NCI-H1105 (cell line): ENCODE results near the gene PLCB3.

Experiments
- DNase-seq: peaks from one replicate; lab custom pipeline; 2025; lab: John Stamatoyannopoulos, UW

The PLCB3 gene

DNA sequence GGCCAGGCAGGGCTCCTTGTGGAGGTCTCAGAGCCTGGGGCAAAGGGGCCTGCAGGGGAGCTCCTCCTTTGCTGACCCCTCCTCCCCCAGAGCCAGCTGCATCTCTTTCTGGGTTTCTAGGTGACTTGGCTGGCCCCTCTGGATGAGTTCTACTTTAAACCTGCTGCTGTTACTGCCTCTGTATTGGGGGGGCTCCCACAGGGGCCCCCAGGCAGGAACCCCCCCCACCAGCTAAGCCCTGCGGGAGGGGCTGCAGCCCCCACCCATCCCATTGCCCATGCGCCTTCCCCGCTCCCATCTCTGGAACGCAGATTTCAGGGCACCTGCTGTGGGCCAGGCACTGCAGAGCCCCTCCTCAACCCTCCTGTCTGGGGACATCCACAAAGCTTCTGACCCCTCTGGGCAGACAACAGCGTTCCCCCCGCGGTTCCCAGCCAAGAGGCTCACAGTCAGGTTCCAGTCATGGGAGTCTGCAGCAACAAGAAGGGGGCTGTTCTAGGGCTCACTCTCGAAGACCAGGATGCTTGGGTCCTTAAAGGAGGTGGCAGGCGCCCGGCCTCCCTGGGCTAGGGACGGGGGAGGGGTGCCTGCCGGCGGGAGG, 815 bp upstream of the PLCB3 start:
- DNase-seq = no peak

DNA sequence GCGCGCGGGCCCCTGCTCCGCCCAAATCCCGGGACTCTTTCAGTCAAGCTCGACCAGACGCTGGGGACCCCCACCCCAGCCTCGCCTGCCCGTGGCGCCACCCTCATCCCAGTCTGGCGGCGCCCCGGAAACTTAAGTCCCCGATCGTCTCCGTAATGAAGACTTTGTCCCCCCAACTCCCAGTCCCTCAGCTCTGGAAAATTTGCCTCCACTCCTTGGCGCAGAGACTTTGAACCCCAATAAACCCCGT, 348 bp downstream of the PLCB3 start:
- DNase-seq = no peak

DNA sequence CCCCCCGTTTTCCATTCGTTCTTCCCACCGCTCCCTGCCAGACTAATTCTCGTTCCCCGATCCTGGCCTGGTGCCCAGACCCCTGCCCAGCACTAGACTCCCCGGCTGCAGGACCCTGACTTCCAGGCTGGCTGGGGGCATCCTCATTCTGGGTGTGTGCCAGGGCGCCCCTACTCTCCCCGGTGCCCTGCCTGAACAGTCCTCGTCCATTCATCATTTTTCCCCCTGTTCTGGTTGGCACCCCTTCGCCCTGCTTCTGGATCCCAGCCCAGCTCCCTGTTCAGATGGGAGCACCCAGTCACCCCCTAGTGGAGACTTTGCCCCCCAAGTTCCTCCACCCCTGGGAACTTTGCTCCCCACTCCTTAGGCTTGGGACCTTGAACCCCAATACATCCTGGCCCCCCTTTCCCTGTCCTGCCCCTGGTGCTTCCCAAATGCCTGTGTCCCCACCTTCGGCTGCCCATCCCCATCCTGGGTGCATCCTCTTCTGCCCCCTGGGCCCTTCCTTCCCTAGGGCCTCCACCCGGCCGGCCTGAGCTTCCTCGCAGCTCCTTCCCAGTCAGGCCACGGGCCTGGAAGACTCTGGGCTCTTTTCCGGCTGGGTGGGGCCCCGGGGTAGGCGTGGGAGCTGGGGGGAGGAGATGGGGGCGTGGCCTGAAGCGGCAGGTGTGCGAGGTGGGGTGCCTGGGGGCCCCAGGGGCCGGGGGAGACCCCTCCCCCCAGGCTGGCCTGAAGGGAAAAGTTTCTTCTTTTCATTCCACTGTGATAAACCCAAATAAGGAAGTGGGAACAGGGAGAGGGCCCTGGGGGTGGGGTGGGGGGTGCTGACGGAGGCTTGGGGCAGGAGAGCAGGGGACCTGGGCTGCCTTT, 908 bp downstream of the PLCB3 start:
- DNase-seq = peak; percentile 43

DNA sequence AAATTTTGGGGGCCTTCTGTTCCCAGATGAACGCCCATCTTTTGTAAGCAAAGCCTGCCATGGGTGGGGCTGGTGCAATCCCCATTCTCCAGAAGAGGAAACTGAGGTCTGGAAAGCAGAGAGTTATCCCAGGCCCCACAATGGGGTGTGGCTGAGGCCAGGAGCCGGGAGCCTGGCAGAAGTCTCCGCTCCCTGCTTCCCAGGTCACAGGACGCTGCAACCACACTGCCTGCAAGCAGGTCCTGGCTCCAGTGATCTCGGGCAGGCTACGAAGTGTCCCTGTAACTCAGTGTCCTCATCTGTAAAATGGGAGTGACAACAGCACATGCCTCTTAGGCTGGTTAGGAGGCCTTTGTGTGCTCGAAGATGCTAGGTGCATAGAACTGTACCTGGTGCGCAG, 1.7 kb downstream of the PLCB3 start:
- DNase-seq = no peak

DNA sequence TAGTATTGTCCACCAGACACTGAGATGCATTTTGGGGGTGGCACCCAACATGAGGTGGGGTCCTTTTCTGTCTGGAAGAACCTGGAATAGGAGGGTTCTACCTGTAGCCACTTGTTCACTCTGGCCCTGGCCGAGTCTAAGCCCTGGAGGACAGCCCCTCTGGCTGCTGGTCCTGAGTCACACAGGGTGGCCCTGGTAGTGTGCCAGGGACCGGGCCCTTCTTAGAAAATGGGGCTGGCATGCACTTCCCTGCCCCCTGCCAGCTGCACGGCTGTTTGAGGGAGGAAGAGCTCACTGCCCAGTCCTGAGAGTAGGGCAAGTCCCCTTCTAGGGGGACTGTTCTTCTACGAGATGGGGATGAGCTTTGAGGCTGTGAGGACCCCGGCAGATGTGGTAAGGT, 2.2 kb downstream of the PLCB3 start:
- no peak for DNase-seq

DNA sequence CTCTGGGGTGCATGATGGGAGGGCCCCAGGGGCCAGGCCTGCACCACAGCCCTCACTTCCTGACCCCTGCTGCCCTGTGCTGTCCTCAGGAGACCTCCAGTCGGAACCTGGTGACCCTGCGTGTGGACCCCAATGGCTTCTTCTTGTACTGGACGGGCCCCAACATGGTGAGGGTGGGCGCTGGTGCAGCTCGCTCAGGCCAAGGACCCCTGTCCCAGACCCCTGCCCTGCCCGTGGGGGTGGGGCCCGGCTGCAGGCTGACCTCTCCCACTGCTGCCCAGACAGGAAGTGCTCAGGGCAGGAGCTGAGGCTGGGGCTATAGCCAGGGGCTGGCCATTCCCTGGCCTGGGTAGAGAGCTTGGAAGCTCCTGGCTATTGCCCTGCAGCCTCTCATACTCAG, 3.0 kb downstream of the PLCB3 start:
- DNase-seq = no peak

DNA sequence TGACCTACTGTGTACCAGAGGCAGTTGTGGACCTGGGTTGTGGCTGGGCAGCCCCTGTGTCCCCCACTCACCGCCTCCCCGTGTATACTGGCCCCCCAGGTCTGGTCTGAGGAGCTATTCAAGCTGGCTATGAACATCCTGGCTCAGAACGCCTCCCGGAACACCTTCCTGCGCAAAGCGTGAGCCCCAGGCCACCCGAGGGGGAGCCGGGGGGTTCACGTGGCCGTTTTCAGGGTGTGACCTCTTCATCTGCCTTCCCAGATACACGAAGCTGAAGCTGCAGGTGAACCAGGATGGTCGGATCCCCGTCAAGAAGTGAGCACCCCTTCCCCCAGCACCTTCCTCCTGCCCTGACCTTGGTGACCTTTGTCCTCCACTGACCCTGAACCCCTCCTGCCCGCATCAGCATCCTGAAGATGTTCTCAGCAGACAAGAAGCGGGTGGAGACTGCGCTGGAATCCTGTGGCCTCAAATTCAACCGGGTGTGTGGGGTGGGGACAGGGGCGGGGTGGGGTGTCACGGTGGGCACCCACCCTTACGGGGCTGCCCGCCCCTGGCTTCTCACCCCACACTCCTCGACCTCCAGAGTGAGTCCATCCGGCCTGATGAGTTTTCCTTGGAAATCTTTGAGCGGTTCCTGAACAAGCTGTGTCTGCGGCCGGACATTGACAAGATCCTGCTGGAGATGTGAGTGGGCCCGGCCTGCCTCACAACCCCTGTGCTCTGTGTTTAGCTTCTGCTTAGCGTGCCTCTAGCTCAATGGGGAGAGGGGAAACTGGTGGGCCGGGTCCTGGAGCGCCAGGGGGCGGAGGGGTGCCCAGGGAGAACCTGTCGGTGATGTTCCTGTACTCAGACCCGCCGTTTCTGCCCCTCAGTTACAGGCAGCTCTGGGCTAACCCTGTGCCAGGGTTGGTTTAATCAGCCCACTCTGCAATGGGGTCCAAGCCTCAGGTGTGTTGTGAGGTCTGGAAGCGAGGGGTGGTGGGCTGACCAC, 4.1 kb downstream of the PLCB3 start:
- DNase-seq = no peak

DNA sequence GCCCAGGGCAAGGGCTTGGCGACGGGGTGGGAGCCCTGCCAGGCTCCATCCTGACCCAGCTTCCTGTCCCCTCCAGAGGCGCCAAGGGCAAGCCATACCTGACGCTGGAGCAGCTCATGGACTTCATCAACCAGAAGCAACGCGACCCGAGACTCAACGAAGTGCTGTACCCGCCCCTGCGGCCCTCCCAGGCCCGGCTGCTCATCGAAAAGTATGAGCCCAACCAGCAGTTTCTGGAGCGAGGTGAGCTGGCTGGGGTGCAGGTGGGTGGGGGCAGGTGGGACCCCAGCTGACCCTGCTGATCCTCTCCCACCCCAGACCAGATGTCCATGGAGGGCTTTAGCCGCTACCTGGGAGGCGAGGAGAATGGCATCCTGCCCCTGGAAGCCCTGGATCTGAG, 5.0 kb downstream of the PLCB3 start:
- no peak for DNase-seq

DNA sequence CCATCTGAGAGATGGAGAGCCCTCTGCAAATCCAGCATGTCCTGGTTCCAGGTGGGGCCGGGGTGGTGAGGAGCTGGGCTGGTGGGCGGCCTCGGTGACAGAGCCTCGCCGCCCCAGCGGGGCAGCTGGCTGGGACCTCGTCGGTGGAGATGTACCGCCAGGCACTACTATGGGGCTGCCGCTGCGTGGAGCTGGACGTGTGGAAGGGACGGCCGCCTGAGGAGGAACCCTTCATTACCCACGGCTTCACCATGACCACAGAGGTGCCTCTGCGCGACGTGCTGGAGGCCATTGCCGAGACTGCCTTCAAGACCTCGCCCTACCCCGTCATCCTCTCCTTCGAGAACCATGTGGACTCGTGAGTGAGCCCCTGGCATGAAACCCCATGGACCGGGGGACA, 7.0 kb downstream of the PLCB3 start:
- DNase-seq = no peak

DNA sequence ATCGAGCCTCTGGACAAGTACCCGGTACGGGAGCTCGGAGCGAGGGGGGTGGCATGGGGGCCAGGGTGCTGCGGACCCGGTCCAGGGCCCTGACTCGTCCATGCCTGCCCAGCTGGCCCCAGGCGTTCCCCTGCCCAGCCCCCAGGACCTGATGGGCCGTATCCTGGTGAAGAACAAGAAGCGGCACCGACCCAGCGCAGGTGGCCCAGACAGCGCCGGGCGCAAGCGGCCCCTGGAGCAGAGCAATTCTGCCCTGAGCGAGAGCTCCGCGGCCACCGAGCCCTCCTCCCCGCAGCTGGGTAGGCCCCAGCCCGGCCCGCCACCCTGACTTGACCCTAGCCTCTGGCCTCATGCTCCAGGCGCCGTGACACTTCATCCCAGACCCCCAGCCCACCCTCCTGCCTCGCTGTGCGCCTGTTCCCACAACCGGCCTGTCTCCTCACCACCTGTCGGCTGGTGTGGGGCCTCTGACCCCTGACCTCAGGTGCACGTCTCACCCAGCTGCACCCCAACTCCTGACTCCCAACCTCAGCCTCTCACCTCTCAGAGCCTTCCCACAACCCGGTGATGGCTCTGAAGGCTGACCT, 7.7 kb downstream of the PLCB3 start:
- no peak for DNase-seq

DNA sequence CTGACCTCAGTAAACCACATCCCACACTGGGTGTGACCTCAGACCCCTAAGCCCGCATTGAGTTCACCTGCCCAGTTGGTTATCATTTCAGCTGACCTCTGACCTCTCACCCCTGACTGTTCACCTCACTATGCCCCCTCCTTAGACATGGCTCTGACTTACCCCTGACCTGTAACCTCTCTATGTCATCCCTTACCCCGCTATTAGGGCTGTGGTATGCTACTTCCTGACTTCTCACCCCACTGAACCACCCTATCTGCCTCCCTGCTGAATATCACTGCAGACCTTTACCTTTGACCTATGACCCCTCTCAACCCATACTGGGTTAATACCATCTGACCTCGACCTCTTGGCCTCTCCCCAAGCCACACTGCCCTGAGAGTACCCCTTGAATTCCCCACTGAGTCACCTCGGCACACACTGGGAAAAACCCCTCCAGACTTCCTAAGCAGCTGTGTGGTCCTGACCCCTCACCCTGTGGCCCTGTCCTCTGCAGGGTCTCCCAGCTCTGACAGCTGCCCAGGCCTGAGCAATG, 8.3 kb downstream of the PLCB3 start:
- DNase-seq = no peak

DNA sequence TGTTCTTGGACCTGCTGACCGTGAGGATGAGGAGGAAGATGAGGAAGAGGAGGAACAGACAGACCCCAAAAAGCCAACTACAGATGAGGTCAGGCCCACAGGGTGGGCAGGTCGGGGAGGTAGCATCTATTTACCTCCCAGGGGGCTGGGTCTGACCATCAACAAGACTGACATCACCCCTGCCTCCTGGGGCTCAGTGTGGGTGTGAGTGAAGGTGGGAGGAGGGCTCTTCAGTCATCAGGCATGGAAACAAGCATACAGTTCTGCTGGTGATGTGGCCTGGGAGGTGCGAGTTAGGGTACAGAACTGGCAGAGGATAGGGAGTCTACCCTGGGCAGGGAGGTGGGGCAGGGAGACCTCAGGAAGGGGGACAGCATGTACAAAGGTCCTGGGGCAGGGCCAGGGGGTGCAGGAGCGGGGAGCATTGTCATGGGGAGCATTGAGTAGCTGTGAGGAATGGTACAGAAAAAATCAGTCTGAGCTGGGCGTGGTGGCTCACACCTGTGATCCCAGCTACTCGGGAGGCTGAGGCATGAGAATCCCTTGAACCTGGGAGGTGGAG, 8.9 kb downstream of the PLCB3 start:
- no peak for DNase-seq

DNA sequence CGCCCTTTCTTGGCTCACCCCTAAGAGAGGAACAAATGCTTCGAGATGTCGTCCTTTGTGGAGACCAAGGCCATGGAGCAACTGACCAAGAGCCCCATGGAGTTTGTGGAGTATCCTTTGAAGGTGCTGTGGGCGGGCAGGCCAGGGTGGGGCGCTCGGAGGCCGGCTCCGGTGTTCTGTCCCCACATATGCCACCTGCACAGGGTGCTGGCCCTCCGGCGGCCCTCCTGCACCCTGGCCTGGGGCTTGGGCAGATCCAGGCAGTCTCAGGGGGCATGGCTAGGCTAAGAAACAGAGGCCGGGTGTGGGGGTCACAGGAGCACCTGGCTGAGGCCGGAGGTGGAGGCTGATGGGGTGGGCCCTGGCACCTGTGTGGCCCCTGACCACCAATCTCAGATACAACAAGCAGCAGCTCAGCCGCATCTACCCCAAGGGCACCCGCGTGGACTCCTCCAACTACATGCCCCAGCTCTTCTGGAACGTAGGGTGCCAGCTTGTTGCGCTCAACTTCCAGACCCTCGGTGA, 10.3 kb downstream of the PLCB3 start:
- no peak for DNase-seq

DNA sequence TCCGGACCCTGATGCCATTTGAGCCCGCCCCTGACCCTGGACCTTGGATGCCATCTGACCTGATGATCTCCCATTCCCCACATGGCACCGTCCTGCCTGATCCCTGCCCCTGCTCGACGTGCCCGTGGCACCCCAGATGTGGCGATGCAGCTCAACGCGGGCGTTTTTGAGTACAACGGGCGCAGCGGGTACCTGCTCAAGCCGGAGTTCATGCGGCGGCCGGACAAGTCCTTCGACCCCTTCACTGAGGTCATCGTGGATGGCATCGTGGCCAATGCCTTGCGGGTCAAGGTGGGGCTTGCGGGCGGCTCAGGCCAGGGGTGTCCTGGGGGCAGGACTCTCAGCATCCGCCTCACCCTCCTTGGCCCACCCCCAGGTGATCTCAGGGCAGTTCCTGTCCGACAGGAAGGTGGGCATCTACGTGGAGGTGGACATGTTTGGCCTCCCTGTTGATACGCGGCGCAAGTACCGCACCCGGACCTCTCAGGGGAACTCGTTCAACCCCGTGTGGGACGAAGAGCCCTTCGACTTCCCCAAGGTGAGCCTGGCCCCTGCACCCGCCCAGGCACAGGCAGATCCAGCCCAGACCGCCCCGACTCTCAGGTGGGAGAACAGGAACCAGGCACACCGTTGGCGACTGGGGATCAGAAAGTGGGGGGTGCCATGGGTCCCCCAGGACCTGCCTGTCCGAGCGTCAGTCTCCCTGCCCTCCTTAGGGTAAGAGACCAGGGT, 11.1 kb downstream of the PLCB3 start:
- DNase-seq = no peak

DNA sequence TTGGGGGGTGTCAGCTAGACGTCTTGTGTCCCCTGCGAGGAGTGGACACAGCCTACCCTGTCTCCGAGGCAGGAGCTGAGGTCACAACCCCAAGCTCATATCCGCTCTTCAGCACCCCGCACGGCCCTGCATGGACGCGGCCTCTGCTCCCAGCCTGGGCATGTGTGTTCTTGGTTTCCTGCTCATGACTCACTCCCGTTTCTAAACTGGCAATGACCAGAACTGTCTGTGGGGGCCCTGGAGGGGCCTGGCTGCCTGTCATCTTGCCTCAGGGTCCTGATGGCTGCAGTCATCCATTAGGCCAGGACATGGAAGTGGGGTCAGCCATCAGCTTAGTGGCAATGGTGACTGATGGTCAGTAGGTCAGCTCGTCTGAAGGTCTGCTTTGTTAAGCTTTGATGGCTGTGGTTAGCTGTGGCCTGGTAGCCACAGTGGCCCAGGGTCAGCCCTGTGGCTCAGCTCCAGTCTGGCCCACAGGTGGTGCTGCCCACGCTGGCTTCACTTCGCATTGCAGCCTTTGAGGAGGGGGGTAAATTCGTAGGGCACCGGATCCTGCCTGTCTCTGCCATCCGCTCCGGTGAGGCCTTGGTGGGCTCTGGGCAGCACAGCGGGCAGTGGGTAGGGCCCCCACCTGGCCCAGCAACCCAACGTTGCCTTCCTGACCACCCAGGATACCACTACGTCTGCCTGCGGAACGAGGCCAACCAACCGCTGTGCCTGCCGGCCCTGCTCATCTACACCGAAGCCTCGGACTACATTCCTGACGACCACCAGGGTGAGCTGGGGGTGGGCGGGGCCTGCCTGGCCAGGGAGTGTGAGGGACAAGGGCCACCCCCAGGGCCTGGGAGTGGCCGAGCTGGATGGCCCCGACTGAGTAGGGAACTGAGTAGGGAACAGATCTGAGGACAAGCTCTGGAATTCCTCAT, 12.0 kb downstream of the PLCB3 start:
- DNase-seq = no peak

DNA sequence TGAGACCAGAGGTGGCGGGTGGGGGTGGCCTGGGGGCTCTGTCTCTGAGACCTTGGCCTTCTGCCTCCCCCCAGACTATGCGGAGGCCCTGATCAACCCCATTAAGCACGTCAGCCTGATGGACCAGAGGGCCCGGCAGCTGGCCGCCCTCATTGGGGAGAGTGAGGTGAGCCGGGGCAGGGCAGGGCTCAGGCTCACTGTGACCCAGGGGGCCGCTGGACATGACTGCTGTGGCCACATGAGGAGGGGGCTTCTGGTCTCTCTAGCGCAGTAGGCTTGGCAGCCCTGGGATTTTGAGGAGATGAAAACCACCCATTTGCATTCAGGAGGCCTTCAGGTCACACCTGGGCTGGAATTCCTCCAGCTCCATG, 12.6 kb downstream of the PLCB3 start:
- DNase-seq = no peak

DNA sequence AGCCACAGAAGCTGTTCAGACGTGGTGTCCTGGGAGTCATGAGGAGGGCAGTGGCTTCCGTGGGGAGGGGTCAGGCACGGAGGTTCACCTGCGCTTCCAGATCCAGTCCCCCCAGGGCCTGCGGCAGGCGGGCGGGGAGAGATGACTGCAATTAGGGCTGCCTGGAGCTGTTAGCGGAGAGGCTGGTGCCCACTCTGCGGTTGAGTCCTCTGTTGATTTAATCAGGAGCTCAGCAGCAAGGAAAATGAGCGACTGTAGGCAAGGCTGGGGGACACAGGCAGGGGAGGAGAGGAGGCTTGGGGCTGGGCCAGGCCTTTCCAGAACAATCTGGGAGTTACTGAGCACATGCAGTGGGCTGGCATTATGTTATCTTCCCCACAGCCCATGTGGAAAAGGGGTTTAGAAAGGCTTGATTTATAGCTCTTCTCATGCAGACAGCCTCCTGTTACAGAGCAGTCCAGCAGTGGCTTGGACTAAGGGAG, 13.1 kb downstream of the PLCB3 start:
- no peak for DNase-seq

DNA sequence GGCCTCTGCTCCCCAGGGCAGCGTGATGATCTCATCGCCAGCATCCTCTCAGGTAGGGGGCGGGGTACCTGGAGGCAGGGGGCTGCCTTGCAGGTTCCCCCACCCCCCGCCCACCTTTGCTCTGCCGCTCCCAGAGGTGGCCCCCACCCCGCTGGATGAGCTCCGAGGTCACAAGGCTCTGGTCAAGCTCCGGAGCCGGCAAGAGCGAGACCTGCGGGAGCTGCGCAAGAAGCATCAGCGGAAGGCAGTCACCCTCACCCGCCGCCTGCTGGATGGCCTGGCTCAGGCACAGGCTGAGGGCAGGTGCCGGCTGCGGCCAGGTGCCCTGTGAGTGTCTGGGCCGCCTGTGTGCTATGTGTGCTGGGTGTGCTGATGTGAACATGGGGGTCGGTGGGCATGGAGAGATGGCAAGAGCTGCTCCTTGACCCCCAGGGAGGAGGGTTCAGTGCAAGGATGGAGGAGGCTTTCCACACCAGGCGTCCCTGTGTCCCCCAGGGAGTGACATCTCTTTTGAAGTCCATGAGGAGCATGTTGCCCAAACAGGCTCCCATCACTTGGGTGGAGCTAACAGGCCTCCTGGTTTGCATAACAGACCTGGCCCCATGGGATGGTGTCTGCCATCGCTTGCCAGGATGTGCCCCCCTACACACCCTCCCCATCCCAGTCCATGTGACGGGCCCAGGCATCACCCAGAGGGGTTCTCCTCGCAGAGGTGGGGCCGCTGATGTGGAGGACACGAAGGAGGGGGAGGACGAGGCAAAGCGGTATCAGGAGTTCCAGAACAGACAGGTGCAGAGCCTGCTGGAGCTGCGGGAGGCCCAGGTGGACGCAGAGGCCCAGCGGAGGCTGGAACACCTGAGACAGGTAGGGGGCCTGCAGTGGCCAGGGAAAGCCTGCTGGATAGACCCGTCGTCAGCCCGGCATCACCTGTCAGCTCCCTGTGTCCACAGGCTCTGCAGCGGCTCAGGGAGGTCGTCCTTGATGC, 14.1 kb downstream of the PLCB3 start:
- DNase-seq = no peak

DNA sequence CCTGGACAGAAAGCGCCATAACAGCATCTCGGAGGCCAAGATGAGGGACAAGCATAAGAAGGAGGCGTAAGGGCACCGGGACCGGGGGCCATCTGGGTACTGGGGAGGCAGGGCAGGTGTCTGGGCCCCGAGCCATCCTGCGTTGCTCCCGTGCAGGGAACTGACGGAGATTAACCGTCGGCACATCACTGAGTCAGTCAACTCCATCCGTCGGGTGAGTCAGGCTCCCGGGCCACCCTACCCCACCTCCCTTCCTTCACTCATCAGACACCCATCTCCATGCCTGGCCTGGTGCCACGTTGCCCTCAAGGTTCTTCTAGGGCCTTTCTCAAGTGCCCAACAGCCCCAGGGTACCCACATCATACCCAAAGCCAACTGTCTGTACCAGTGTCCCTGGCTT, 15.0 kb downstream of the PLCB3 start:
- DNase-seq = no peak
